Right renal pelvis (tissue), 4 donors: ENCODE measurements around the gene ACSL3. TPM values are rescaled to one million over a fixed set of nuclear protein-coding genes. Genes with fewer than 3 reads are reported as not detected.
"Not testable (repeated sequence)": the region's sequence is repeated elsewhere in the genome, so short reads cannot be mapped to it uniquely, and the experiment has no call there.

Experiments
- DNase-seq, 4 donors: peaks; one replicate each; pipeline ENCODE4 v3.0.0-alpha.2; 2013; ENCODE audit warnings: low read depth in 4 of 4, low spot score in 3 of 4, missing footprints in 1 of 4
- polyA plus RNA-seq, 4 donors: library from polyadenylated mRNA; unstranded; fragments of 120-200 nt; gene quantifications; one replicate each; pipeline ENCODE4 v1.2.1, GENCODE V29; 2013; ENCODE audit not compliant: insufficient read length in 4 of 4

The ACSL3 gene
- polyA plus RNA-seq, 4 donors, result 64.4 to 76.3 (median 72.5) TPM

GRCh38 chr2:222965555-222965954 is 104.7 kb downstream of the ACSL3 start:
- DNase-seq, result no peak

GRCh38 chr2:222968550-222969155 is 107.8 kb downstream of the ACSL3 start:
- no peak for DNase-seq

- DNase-seq, result no peak
Measured at GRCh38 chr2:222969491-222969890, 108.7 kb downstream of the ACSL3 start.

- no peak for DNase-seq
Measured at GRCh38 chr2:222972420-222972819, 111.6 kb downstream of the ACSL3 start.

GRCh38 chr2:222973237-222973636 is 112.4 kb downstream of the ACSL3 start:
- DNase-seq, result no peak

- no peak for DNase-seq
Measured at GRCh38 chr2:222973733-222974132, 112.9 kb downstream of the ACSL3 start.

- no peak for DNase-seq
Measured at GRCh38 chr2:222976521-222977061, 115.8 kb downstream of the ACSL3 start.

- DNase-seq, result no peak
Measured at GRCh38 chr2:222977121-222977520, 116.3 kb downstream of the ACSL3 start.

GRCh38 chr2:222978850-222979249 is 118.0 kb downstream of the ACSL3 start:
- no peak for DNase-seq

- no peak for DNase-seq
Measured at GRCh38 chr2:222979484-222979883, 118.6 kb downstream of the ACSL3 start.

- DNase-seq, result no peak
Measured at GRCh38 chr2:222982010-222982908, 121.4 kb downstream of the ACSL3 start.

- no peak for DNase-seq
Measured at GRCh38 chr2:222982909-222983265, 122.1 kb downstream of the ACSL3 start.

- DNase-seq, result no peak
Measured at GRCh38 chr2:222984908-222985307, 124.1 kb downstream of the ACSL3 start.

- DNase-seq, result no peak
Measured at GRCh38 chr2:222989431-222989830, 128.6 kb downstream of the ACSL3 start.

GRCh38 chr2:222990206-222990605 is 129.4 kb downstream of the ACSL3 start:
- DNase-seq, result not testable (repeated sequence)

GRCh38 chr2:222992137-222992536 is 131.3 kb downstream of the ACSL3 start:
- DNase-seq, result no peak

Other genes starting within 250 kb of the ACSL3 start
- gene FARSB, start 204.9 kb upstream of the ACSL3 start, polyA plus RNA-seq, result 10 to 100 TPM; 24.8 to 32.3 (median 30.0) TPM
- gene MOGAT1, start 189.4 kb upstream of the ACSL3 start, polyA plus RNA-seq, result under 1 TPM in 1 of 4 donors, not detected in 3; 0.05 TPM
- gene KCNE4, start 191.2 kb downstream of the ACSL3 start, polyA plus RNA-seq, result 10 to 100 TPM; 14.3 to 19.1 (median 17.0) TPM